Measurements from ENCODE around the gene AFAP1L1. TPM values are rescaled to one million over a fixed set of nuclear protein-coding genes. Genes with fewer than 3 reads are reported as not detected.

The AFAP1L1 gene
- total RNA-seq, 1 experiment from 2014 or later: 10.3 TPM

GRCh38 chr5:149310947-149311658 is 39.4 kb downstream of the AFAP1L1 start:
- Mint-ChIP-seq H3K4me1 (ENCODE audit: low read depth, unreplicated experiment) (no peaks in the 10 kb centered on the region), H3K4me3 (ENCODE audit: low read depth, unreplicated experiment) (no peak overlapping the region), H3K27me3 (ENCODE audit: unreplicated experiment) (no peaks in the 10 kb centered on the region), H3K36me3 (ENCODE audit: insufficient read depth, unreplicated experiment) (no peaks in the 10 kb centered on the region), H3K27ac (ENCODE audit: unreplicated experiment) (no peak overlapping the region), H3K9me3 (ENCODE audit: low read depth, unreplicated experiment) (no peaks in the 10 kb centered on the region)
- CTCF ChIA-PET: interaction anchor here (1.3 kb wide), 1 partner anchor 56 kb away, joined by 3 read pairs; no protein-coding TSS in a partner anchor
- TF ChIP-seq CTCF (IDR thresholded peaks at IDR 0.05; ENCODE audit: unreplicated experiment): no peak
- BruUV-seq (replicated peaks): no TSS peak
- intact Hi-C loops (cut with micrococcal nuclease; ENCODE audit: unreplicated experiment): no loop called here
- DNase-seq: no peak

GRCh38 chr5:149313151-149313841 is 41.6 kb downstream of the AFAP1L1 start:
- intact Hi-C loops (cut with micrococcal nuclease; ENCODE audit: unreplicated experiment): no loop called here
- Mint-ChIP-seq H3K9me3 (ENCODE audit: low read depth, unreplicated experiment) (no peaks in the 10 kb centered on the region), H3K4me1 (ENCODE audit: low read depth, unreplicated experiment) (no peaks in the 10 kb centered on the region), H3K4me3 (ENCODE audit: low read depth, unreplicated experiment) (no peak overlapping the region), H3K27ac (ENCODE audit: unreplicated experiment) (no peak overlapping the region), H3K27me3 (ENCODE audit: unreplicated experiment) (no peaks in the 10 kb centered on the region), H3K36me3 (ENCODE audit: insufficient read depth, unreplicated experiment) (no peaks in the 10 kb centered on the region)
- CTCF ChIA-PET: no interaction called here
- no peak for TF ChIP-seq CTCF (IDR thresholded peaks at IDR 0.05; ENCODE audit: unreplicated experiment)
- BruUV-seq (replicated peaks): no TSS peak
- DNase-seq: no peak

GRCh38 chr5:149314571-149315111 is 43.0 kb downstream of the AFAP1L1 start:
- intact Hi-C loops (cut with micrococcal nuclease; ENCODE audit: unreplicated experiment): loop anchor here (5.0 kb wide), 1 partner anchor 248 kb away; no protein-coding TSS in a partner anchor
- CTCF ChIA-PET: interaction anchor here (0.8 to 1.1 kb wide), 4 partner anchors 44 to 189 kb away, joined by 3 read pairs; no protein-coding TSS in a partner anchor
- no peak for TF ChIP-seq CTCF (IDR thresholded peaks at IDR 0.05; ENCODE audit: unreplicated experiment)
- no peak for DNase-seq
- no peaks in the 10 kb centered on the region for H3K4me1 Mint-ChIP-seq (ENCODE audit: low read depth, unreplicated experiment)
- no peaks in the 10 kb centered on the region for H3K27me3 Mint-ChIP-seq (ENCODE audit: unreplicated experiment)
- H3K4me3 Mint-ChIP-seq (ENCODE audit: low read depth, unreplicated experiment): no peak overlapping the region
- H3K36me3 Mint-ChIP-seq (ENCODE audit: insufficient read depth, unreplicated experiment): no peaks in the 10 kb centered on the region
- BruUV-seq (replicated peaks): no TSS peak
- H3K27ac Mint-ChIP-seq (ENCODE audit: unreplicated experiment): no peak overlapping the region
- no peaks in the 10 kb centered on the region for H3K9me3 Mint-ChIP-seq (ENCODE audit: low read depth, unreplicated experiment)

- intact Hi-C loops (cut with micrococcal nuclease; ENCODE audit: unreplicated experiment): loop anchor here (2.0 to 5.0 kb wide), 2 partner anchors 115 to 247 kb away; no protein-coding TSS in a partner anchor
- TF ChIP-seq CTCF (IDR thresholded peaks at IDR 0.05; ENCODE audit: unreplicated experiment): no peak
- CTCF ChIA-PET: no interaction called here
- H3K27ac Mint-ChIP-seq (ENCODE audit: unreplicated experiment): no peak overlapping the region
- no peak overlapping the region for H3K4me3 Mint-ChIP-seq (ENCODE audit: low read depth, unreplicated experiment)
- H3K9me3 Mint-ChIP-seq (ENCODE audit: low read depth, unreplicated experiment): no peaks in the 10 kb centered on the region
- no TSS peak for BruUV-seq (replicated peaks)
- no peak for DNase-seq
- H3K36me3 Mint-ChIP-seq (ENCODE audit: insufficient read depth, unreplicated experiment): peaks cover 3% of the 10 kb centered on the region
- peaks cover 10% of the 10 kb centered on the region for H3K4me1 Mint-ChIP-seq (ENCODE audit: low read depth, unreplicated experiment)
- no peaks in the 10 kb centered on the region for H3K27me3 Mint-ChIP-seq (ENCODE audit: unreplicated experiment)
Measured at GRCh38 chr5:149315753-149316152, 44.1 kb downstream of the AFAP1L1 start.
